OCI-LY7 (cell line): ENCODE data around the gene MERTK.
"Not testable (repeated sequence)": the region's sequence is repeated elsewhere in the genome, so short reads cannot be mapped to it uniquely, and the experiment has no call there.

Experiments used
- EZH2phosphoT487 ChIP-seq: fragments of 200-600 bp; sonication (generic); IDR thresholded peaks from 2 replicates; pipeline ENCODE4 v1.6.1; 2018; ENCODE audit warnings: low read depth, borderline replicate concordance, mild to moderate bottlenecking, mixed run types, antibody characterized with exemption, low read length, moderate library complexity, mixed read lengths
- TF ChIP-seq, protein P1 (sequence below): fragments of 200-600 bp; sonication (generic); conservative IDR thresholded peaks from 2 replicates; pipeline ENCODE4 v1.5.1; 2014; ENCODE audit warnings: mild to moderate bottlenecking, antibody characterized with exemption, low read length, moderate library complexity, mixed read lengths

DNA sequence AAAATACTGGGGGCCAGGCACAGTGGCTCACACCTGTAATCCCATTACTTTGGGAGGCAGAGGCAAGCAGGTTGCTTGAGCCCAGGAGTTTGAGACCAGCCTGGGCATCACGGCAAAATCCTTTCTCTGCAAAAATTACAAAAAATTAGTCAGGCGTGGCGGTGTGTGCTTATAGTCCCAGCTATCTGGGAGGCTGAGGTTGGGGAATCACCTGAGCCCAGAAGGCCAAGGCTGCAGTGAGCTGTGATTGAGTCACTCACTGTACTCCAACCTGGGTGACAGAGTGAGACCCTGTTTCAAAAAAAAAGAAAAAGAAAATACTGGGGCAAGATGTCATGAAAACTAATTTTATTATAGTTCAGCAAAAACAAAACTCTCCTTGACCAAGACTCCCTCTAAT, 38.4 kb upstream of the MERTK start:
- TF ChIP-seq, protein P1, sequence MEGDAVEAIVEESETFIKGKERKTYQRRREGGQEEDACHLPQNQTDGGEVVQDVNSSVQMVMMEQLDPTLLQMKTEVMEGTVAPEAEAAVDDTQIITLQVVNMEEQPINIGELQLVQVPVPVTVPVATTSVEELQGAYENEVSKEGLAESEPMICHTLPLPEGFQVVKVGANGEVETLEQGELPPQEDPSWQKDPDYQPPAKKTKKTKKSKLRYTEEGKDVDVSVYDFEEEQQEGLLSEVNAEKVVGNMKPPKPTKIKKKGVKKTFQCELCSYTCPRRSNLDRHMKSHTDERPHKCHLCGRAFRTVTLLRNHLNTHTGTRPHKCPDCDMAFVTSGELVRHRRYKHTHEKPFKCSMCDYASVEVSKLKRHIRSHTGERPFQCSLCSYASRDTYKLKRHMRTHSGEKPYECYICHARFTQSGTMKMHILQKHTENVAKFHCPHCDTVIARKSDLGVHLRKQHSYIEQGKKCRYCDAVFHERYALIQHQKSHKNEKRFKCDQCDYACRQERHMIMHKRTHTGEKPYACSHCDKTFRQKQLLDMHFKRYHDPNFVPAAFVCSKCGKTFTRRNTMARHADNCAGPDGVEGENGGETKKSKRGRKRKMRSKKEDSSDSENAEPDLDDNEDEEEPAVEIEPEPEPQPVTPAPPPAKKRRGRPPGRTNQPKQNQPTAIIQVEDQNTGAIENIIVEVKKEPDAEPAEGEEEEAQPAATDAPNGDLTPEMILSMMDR = not testable (repeated sequence)
- not testable (repeated sequence) for TF ChIP-seq EZH2phosphoT487
